CD4-positive, alpha-beta T cell (primary cell): Measurements from ENCODE around the gene NARF. TPM values are rescaled to one million over a fixed set of nuclear protein-coding genes. Genes with fewer than 3 reads are reported as not detected.

Source experiments
- ATAC-seq: fragments of 200-7000 bp; cut with Tn5 transposase; one replicate; pipeline ENCODE4 v1.10.0; 2022; ENCODE audit warnings: mild to moderate bottlenecking; ENCODE audit not compliant: poor library complexity
- CTCF ChIA-PET: fragments of 350-600 bp; sonication (Branson Sonifier 250); formaldehyde crosslinking; loops from one replicate; lab custom pipeline; 2021; ENCODE audit warnings: antibody characterized with exemption, inconsistent platforms; lab: Charles Lee
- POLR2A ChIA-PET: fragments of 350-600 bp; sonication (Branson Sonifier 250); formaldehyde crosslinking; loops from one replicate; lab custom pipeline; 2021; ENCODE audit warnings: antibody characterized with exemption, inconsistent platforms; lab: Charles Lee
- DNase-seq, 14 experiments: peaks; one replicate each; pipeline ENCODE4 v3.0.0-alpha.2; 2013 to 2020; ENCODE audit warnings: mixed read lengths in 2 of 14
- H3K27ac ChIP-seq, 2 donors: one replicate each; pipeline versions ENCODE4 v1.5.1 to v1.7.0; 2013; ENCODE audit warnings: low read length in 2 of 2, low read depth in 1 of 2, mild to moderate bottlenecking in 1 of 2
- H3K27me3 ChIP-seq, 2 experiments: 1 replicate in 1 of 2; 2 replicates in 1 of 2; pipeline versions ENCODE4 v1.6.1 to v1.7.0; 2013; ENCODE audit warnings: low read length in 2 of 2, control low read depth in 1 of 2, mild to moderate bottlenecking in 1 of 2, moderate library complexity in 1 of 2; ENCODE audit not compliant: insufficient read depth in 2 of 2, control insufficient read depth in 1 of 2
- H3K36me3 ChIP-seq: one replicate; pipeline ENCODE4 v1.6.1; 2013; ENCODE audit warnings: low read length, control low read depth; ENCODE audit not compliant: insufficient read depth
- H3K4me1 ChIP-seq: one replicate; pipeline ENCODE4 v1.6.1; 2013; ENCODE audit warnings: low read length, control low read depth; ENCODE audit not compliant: insufficient read depth
- H3K4me3 ChIP-seq: one replicate; pipeline ENCODE4 v1.5.1; 2013; ENCODE audit warnings: mild to moderate bottlenecking, low read length, moderate library complexity
- H3K9me3 ChIP-seq, 2 experiments: 1 replicate in 1 of 2; 2 replicates in 1 of 2; pipeline versions ENCODE4 v1.6.1 to v1.7.0; 2013; ENCODE audit warnings: low read length in 2 of 2, mild to moderate bottlenecking in 2 of 2, control low read depth in 1 of 2, moderate library complexity in 1 of 2; ENCODE audit not compliant: control insufficient read depth in 1 of 2, insufficient read depth in 1 of 2
- H3K27ac Mint-ChIP-seq: one replicate; pipeline ENCODE4 v1.8.0; 2020; ENCODE audit warnings: mixed read lengths
- H3K27me3 Mint-ChIP-seq: one replicate; pipeline ENCODE4 v1.8.0; 2021; ENCODE audit warnings: mixed read lengths
- H3K36me3 Mint-ChIP-seq: one replicate; pipeline ENCODE4 v1.8.0; 2021; ENCODE audit warnings: low read depth, mixed read lengths
- H3K4me1 Mint-ChIP-seq: one replicate; pipeline ENCODE4 v1.8.0; 2021; ENCODE audit warnings: low read depth, mixed read lengths
- H3K4me3 Mint-ChIP-seq: one replicate; pipeline ENCODE4 v1.8.0; 2020; ENCODE audit warnings: mild to moderate bottlenecking, mixed read lengths
- H3K9me3 Mint-ChIP-seq: one replicate; pipeline ENCODE4 v1.8.0; 2020; ENCODE audit warnings: mixed read lengths
- intact Hi-C, 2 experiments: fragments of 100-400 bp; cut with DNase I in 1 of 2; cut with micrococcal nuclease in 1 of 2; formaldehyde crosslinking; loops; one replicate each; pipeline versions ENCODE4 v1.15.1 to v1.9.0; 2023 to 2025; cut with DNase I, micrococcal nuclease
- total RNA-seq, 174 experiments: library from RNA in 2 of 174; stranded (reverse) in 2 of 174; gene quantifications; one replicate each; pipeline ENCODE4 v1.2.3 and lab custom pipeline; 2021 to 2026
- TF ChIP-seq, protein P1 (sequence below): fragments of 200-600 bp; IDR thresholded peaks from one replicate; pipeline ENCODE4 v1.8.0; 2022; ENCODE audit warnings: antibody characterized with exemption, mild to moderate bottlenecking

The NARF gene
- total RNA-seq, 2 experiments from 2014 or later, result 57.1 to 62.0 TPM

DNA sequence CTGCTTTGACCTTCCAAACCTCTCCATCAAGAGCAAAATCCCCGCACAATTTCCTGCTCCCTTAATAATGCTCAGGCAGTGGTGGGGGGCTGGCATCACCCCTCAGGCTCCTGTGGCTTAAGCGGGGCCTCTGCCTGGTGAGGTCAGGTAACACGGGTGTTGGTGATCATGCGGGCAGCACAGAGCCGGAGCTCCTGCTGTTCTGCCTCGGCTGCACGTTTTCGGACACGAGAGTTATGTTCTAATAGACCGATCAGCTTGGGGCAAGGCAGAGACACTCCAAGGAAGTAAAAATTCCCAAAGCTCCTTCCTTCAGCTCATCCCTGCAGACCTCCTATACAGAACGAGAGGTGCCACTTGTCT lies 6.0 kb downstream of the NARF start:
- intact Hi-C loops, result no loop called here
- ATAC-seq, result no peak
- H3K27ac ChIP-seq, result no peak overlapping the region
- DNase-seq, result no peak
- Mint-ChIP-seq H3K4me3 (no peak overlapping the region), H3K9me3 (no peaks in the 10 kb centered on the region), H3K27me3 (no peaks in the 10 kb centered on the region), H3K27ac (no peak overlapping the region), H3K4me1 (peaks cover 20% of the 10 kb centered on the region), H3K36me3 (peaks cover 87% of the 10 kb centered on the region)
- H3K27me3 ChIP-seq, result no peaks in the 10 kb centered on the region
- ChIA-PET POLR2A (no interaction called here), CTCF (no interaction called here)
- H3K4me1 ChIP-seq, result peaks cover 17% of the 10 kb centered on the region
- peaks cover 91% of the 10 kb centered on the region for H3K36me3 ChIP-seq
- H3K4me3 ChIP-seq, result no peak overlapping the region
- no peaks in the 10 kb centered on the region for H3K9me3 ChIP-seq
- TF ChIP-seq, protein P1, sequence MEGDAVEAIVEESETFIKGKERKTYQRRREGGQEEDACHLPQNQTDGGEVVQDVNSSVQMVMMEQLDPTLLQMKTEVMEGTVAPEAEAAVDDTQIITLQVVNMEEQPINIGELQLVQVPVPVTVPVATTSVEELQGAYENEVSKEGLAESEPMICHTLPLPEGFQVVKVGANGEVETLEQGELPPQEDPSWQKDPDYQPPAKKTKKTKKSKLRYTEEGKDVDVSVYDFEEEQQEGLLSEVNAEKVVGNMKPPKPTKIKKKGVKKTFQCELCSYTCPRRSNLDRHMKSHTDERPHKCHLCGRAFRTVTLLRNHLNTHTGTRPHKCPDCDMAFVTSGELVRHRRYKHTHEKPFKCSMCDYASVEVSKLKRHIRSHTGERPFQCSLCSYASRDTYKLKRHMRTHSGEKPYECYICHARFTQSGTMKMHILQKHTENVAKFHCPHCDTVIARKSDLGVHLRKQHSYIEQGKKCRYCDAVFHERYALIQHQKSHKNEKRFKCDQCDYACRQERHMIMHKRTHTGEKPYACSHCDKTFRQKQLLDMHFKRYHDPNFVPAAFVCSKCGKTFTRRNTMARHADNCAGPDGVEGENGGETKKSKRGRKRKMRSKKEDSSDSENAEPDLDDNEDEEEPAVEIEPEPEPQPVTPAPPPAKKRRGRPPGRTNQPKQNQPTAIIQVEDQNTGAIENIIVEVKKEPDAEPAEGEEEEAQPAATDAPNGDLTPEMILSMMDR, result no peak

DNA sequence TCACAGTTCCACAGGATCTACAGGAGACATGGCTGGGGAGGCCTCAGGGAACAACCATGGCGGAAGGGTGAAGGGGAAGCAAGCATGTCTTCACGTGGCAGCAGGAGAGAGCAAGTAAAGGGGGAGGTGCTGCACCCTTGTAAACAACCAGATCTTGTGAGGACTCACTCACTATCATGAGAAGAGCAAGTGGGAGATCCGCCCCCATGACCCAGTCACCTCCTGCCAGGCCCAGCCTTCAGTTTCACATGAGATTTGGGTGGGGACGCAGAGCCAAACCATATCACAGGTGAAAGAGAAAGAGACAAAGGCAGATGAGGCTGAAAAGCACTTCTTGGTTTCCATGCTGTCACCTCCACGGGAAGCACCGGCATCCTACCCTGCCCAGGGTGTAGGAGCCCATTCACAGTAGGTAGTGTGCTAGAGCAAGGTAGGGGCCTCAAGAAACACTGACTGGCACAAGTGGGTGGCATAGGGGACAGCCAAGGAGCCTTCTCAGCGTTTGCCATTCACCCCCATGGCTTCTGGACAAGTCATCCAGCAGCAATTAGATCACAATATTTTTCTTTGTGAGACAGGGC lies 6.6 kb downstream of the NARF start:
- POLR2A ChIA-PET, result no interaction called here
- H3K27ac Mint-ChIP-seq, result no peak overlapping the region
- CTCF ChIA-PET, result no interaction called here

DNA sequence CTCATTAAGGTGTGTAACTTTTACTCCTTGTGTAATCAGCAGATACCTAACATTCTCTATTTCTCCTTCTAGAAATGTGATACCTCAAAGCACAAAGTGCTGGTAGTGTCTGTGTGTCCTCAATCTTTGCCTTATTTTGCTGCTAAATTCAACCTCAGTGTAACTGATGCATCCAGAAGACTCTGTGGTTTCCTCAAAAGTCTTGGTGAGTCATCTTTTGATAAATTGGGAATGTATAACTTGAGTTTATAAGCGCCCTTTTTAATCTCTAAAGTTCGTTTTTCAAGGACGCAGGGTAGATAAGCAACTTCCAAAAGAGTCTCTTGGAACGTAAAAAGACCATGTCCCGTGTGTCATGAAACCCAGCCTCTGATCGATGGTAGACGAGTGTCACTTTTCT lies 10.2 kb downstream of the NARF start:
- Histone ChIP-seq H3K36me3 (peaks cover 87% of the 10 kb centered on the region), H3K4me1 (no peaks in the 10 kb centered on the region), H3K4me3 (no peak overlapping the region), H3K9me3 (no peaks in the 10 kb centered on the region), H3K27me3 (no peaks in the 10 kb centered on the region), H3K27ac (no peak overlapping the region)
- no peak for ATAC-seq
- DNase-seq, result no peak
- intact Hi-C loops, result no loop called here
- Mint-ChIP-seq H3K4me3 (no peak overlapping the region), H3K36me3 (peaks cover 73% of the 10 kb centered on the region), H3K27me3 (no peaks in the 10 kb centered on the region), H3K4me1 (peaks cover 4% of the 10 kb centered on the region), H3K9me3 (no peaks in the 10 kb centered on the region), H3K27ac (no peak overlapping the region)
- TF ChIP-seq, protein P1, result no peak
- CTCF ChIA-PET, result no interaction called here
- POLR2A ChIA-PET, result no interaction called here

More for the DNA sequence above, 6.6 kb downstream of the NARF start:
- H3K4me3 ChIP-seq, result no peak overlapping the region
- peaks cover 93% of the 10 kb centered on the region for H3K36me3 ChIP-seq
- H3K4me1 ChIP-seq, result peaks cover 13% of the 10 kb centered on the region
- Mint-ChIP-seq H3K4me3 (no peak overlapping the region), H3K9me3 (no peaks in the 10 kb centered on the region), H3K36me3 (peaks cover 87% of the 10 kb centered on the region), H3K27me3 (no peaks in the 10 kb centered on the region), H3K4me1 (peaks cover 19% of the 10 kb centered on the region)
- H3K27ac ChIP-seq, result no peak overlapping the region
- no peak for ATAC-seq
- H3K27me3 ChIP-seq, result no peaks in the 10 kb centered on the region
- TF ChIP-seq, protein P1, result no peak
- no peak for DNase-seq
- intact Hi-C loops, result no loop called here
- H3K9me3 ChIP-seq, result no peaks in the 10 kb centered on the region
